Epithelial cell of esophagus (primary cell): ENCODE results near the gene HDAC7.

Experiments
- DNase-seq: peaks from one replicate; pipeline ENCODE4 v3.0.0; 2010; ENCODE audit warnings: low read depth
- H3K4me3 ChIP-seq: 2 replicates; pipeline ENCODE4 v1.5.1; 2011; ENCODE audit warnings: mild to moderate bottlenecking, low read length, control low read depth
- TF ChIP-seq, protein P1 (sequence below): IDR thresholded peaks from 2 replicates; pipeline ENCODE4 v1.5.1; 2011; ENCODE audit warnings: low read depth, mild to moderate bottlenecking, low read length, control low read depth, inconsistent platforms; ENCODE audit not compliant: insufficient read depth; ENCODE audit errors: missing control alignments

Gene HDAC7

GRCh38 chr12:47734725-47735480, 84.8 kb downstream of the HDAC7 start:
- TF ChIP-seq, protein P1, sequence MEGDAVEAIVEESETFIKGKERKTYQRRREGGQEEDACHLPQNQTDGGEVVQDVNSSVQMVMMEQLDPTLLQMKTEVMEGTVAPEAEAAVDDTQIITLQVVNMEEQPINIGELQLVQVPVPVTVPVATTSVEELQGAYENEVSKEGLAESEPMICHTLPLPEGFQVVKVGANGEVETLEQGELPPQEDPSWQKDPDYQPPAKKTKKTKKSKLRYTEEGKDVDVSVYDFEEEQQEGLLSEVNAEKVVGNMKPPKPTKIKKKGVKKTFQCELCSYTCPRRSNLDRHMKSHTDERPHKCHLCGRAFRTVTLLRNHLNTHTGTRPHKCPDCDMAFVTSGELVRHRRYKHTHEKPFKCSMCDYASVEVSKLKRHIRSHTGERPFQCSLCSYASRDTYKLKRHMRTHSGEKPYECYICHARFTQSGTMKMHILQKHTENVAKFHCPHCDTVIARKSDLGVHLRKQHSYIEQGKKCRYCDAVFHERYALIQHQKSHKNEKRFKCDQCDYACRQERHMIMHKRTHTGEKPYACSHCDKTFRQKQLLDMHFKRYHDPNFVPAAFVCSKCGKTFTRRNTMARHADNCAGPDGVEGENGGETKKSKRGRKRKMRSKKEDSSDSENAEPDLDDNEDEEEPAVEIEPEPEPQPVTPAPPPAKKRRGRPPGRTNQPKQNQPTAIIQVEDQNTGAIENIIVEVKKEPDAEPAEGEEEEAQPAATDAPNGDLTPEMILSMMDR: no peak
- H3K4me3 ChIP-seq: no peak overlapping the region
- DNase-seq: no peak

DNA sequence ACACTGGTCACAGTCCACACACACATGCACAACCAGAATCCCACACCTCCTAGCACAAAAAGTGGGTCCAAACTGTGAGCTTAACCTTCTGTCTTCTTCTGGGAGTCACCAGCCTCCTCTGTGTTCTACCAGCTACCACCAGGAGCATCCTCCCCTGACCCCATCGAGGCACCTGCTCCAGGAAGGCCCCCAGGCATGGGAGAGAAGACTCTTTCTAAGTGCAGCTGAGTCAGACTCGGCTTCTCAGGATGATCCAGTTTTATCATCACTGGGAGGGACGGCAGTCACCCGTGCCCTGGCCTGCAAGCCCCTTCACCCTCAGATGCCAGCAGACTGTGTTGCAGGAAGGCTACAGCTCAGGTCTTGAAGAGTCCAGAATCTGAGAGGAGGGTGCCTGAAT, 86.6 kb downstream of the HDAC7 start:
- no peak for DNase-seq
- H3K4me3 ChIP-seq: no peak overlapping the region
- TF ChIP-seq, protein P1: no peak
